Vagina (tissue), 2 donors: ENCODE data around the gene DNAJC25.

Experiments
- POLR2AphosphoS5 ChIP-seq, 2 donors: sonication (generic); formaldehyde crosslinking; IDR thresholded peaks; one replicate each; pipeline ENCODE4 v1.9.0; 2017; ENCODE audit warnings: antibody characterized with exemption in 2 of 2, mild to moderate bottlenecking in 2 of 2, low read depth in 1 of 2; ENCODE audit not compliant: insufficient read depth in 1 of 2
- TF ChIP-seq, protein P1 (sequence below), 3 experiments: fragments of 450-650 bp in 2 of 3; fragments of 200-600 bp in 1 of 3; sonication (generic) in 1 of 3; IDR thresholded peaks; one replicate each; pipeline ENCODE4 v1.5.1; 2017 to 2019; ENCODE audit warnings: antibody characterized with exemption in 3 of 3, mild to moderate bottlenecking in 2 of 3, moderate library complexity in 2 of 3

DNA sequence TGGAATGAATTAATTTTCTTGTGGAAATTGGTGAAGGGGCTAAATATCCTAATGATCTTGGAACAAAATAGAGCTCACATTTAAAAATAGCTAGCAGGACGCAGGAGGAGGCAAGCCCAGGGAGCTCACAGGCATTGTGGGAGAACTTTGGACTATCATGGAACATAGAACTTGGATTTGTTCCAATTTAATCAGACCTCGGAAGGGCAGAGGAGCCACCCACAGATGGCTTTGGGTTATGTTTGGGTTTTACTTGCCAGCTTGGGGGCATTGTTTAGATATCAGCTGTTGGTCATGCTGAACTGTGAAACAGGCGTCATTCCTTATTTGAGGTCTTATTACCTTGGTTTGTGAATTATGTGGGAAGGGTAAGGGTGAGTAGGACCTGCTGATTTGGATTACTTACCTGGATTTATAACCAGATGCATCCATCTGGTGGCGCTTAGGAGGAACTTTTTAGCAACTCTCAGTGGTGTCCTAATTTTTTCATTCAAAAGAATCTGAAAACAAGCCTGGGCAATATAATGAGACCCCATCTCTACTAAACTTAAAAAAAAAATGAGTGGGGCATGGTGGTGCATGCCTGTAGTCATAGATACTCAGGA is 17.6 kb upstream of the DNAJC25 start:
- TF ChIP-seq, protein P1, sequence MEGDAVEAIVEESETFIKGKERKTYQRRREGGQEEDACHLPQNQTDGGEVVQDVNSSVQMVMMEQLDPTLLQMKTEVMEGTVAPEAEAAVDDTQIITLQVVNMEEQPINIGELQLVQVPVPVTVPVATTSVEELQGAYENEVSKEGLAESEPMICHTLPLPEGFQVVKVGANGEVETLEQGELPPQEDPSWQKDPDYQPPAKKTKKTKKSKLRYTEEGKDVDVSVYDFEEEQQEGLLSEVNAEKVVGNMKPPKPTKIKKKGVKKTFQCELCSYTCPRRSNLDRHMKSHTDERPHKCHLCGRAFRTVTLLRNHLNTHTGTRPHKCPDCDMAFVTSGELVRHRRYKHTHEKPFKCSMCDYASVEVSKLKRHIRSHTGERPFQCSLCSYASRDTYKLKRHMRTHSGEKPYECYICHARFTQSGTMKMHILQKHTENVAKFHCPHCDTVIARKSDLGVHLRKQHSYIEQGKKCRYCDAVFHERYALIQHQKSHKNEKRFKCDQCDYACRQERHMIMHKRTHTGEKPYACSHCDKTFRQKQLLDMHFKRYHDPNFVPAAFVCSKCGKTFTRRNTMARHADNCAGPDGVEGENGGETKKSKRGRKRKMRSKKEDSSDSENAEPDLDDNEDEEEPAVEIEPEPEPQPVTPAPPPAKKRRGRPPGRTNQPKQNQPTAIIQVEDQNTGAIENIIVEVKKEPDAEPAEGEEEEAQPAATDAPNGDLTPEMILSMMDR (IDR thresholded peaks at IDR 0.05) = no peak
- TF ChIP-seq POLR2AphosphoS5 (IDR thresholded peaks at IDR 0.05; ENCODE audit: insufficient read depth in 1 of 2, low read depth in 1 of 2) = no peak
